GM23248 (cell line): ENCODE results near the gene PRELID1.

ENCODE experiments used
- EZH2 ChIP-seq: fragments of 200-600 bp; sonication (generic); IDR thresholded peaks from 2 replicates; pipeline ENCODE4 v1.6.1; 2018; ENCODE audit warnings: antibody characterized with exemption, mild to moderate bottlenecking; ENCODE audit not compliant: insufficient read depth, poor library complexity, severe bottlenecking
- EZH2phosphoT487 ChIP-seq: fragments of 200-600 bp; sonication (generic); IDR thresholded peaks from 2 replicates; pipeline ENCODE4 v1.6.1; 2018; ENCODE audit warnings: antibody characterized with exemption, moderate library complexity, mild to moderate bottlenecking, low read depth; ENCODE audit not compliant: insufficient read depth

DNA sequence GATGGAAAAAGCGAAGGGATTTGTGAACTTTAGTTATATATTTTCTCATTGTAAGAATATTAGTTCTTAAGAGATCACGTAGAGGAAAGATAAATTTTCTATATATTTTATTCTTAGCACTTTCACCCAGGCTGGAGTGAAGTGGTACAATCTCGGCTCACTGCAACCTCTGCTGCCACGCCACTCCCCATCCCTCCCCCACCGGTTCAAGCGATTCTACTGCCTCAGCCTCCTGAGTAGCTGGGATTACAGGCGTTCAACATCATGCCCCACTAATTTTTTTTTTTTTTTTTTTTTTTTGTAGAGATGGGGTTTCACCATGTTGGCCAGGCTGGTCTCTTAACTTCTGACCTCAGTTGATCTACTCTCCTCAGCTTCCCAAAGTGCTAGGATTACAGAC lies 42.6 kb upstream of the PRELID1 start:
- TF ChIP-seq EZH2phosphoT487 = no peak
- no peak for TF ChIP-seq EZH2
